ENCODE data around the gene PSMA6.

PSMA6 gene

GRCh38 chr14:35292051-35292769, at the start of gene PSMA6:
TSS of gene PSMA6 (plus strand) at chr14:35292382. CDS start at chr14:35292477, 95 bp downstream.
- TF ChIP-seq CTCF (conservative IDR thresholded peaks at IDR 0.05) (no peak), ZFX (IDR thresholded peaks at IDR 0.05) (peak; percentile 88)
- H3K27ac ChIP-seq = peak within 1 kb of the TSS; percentile 95

GRCh38 chr14:35242599-35243311, 49.4 kb upstream of the PSMA6 start:
- no peak overlapping the region for H3K27ac ChIP-seq
- no peak for TF ChIP-seq CTCF (conservative IDR thresholded peaks at IDR 0.05)
- TF ChIP-seq ZFX (IDR thresholded peaks at IDR 0.05) = no peak

GRCh38 chr14:35243956-35244355, 48.2 kb upstream of the PSMA6 start:
- H3K27ac ChIP-seq = no peak overlapping the region
- TF ChIP-seq CTCF (conservative IDR thresholded peaks at IDR 0.05) (no peak), ZFX (IDR thresholded peaks at IDR 0.05) (no peak)

GRCh38 chr14:35244542-35244941, 47.6 kb upstream of the PSMA6 start:
- no peak overlapping the region for H3K27ac ChIP-seq
- no peak for TF ChIP-seq ZFX (IDR thresholded peaks at IDR 0.05)
- TF ChIP-seq CTCF (conservative IDR thresholded peaks at IDR 0.05) = no peak

- H3K27ac ChIP-seq = no peak overlapping the region
- no peak for TF ChIP-seq ZFX (IDR thresholded peaks at IDR 0.05)
- TF ChIP-seq CTCF (conservative IDR thresholded peaks at IDR 0.05) = no peak
These were observed 47.1 kb upstream of the PSMA6 start for GRCh38 chr14:35245051-35245450.

GRCh38 chr14:35247777-35248475, 44.3 kb upstream of the PSMA6 start:
- no peak for TF ChIP-seq CTCF (conservative IDR thresholded peaks at IDR 0.05)
- no peak for TF ChIP-seq ZFX (IDR thresholded peaks at IDR 0.05)
- no peak overlapping the region for H3K27ac ChIP-seq

GRCh38 chr14:35248476-35248788, 43.8 kb upstream of the PSMA6 start:
- TF ChIP-seq ZFX (IDR thresholded peaks at IDR 0.05) (no peak), CTCF (conservative IDR thresholded peaks at IDR 0.05) (no peak)
- no peak overlapping the region for H3K27ac ChIP-seq
